GM03348 (cell line): Measurements from ENCODE around the gene SLC25A42.
A peak's percentile ranks its signal among the peaks of the same experiment; 100 is the strongest.
"Not testable (repeated sequence)": the region's sequence is repeated elsewhere in the genome, so short reads cannot be mapped to it uniquely, and the experiment has no call there.

Experiments
- DNase-seq: peaks from one replicate; pipeline ENCODE4 v3.0.0; 2012; ENCODE audit warnings: low spot score

Gene SLC25A42

GRCh38 chr19:19135713-19136112 lies 71.9 kb downstream of the SLC25A42 start:
- DNase-seq, result not testable (repeated sequence)

DNA sequence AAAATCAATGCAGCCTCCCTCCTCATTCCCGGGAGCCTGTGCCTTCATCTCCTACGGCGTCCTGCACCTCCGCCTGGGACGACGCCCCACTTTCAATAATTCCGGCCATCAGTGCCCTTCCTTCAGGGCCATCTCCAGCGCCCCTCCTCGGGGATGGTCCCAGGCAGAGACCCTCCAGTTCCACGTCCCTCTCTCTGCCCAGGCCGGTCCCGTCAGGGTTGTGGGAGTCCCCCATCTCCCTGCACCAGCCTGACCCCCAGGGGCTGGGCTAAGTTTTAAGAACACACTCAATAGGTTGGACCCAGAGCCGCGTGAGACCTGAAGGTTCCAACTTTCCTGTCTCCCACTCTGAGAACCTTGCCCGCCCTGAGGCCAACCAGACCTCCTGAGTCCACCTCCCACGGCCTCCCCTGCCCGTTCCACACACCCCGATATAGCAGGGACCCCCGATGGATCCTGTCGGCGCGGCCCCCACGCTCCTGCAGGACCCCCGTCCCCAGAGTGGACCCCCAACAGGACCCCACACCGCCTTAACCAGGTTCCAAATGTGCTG lies 73.8 kb downstream of the SLC25A42 start:
- peak; percentile 43 for DNase-seq

GRCh38 chr19:19138109-19138981 lies 74.6 kb downstream of the SLC25A42 start, which contains the start of gene TMEM161A:
TMEM161A (minus strand) TSS chr19:19138478; CDS start chr19:19138428, 50 bp downstream.
- peak; percentile 100 for DNase-seq

GRCh38 chr19:19139876-19140229 lies 76.1 kb downstream of the SLC25A42 start:
- DNase-seq, result no peak

- DNase-seq, result no peak
These were observed 76.7 kb downstream of the SLC25A42 start for GRCh38 chr19:19140476-19140875.

DNA sequence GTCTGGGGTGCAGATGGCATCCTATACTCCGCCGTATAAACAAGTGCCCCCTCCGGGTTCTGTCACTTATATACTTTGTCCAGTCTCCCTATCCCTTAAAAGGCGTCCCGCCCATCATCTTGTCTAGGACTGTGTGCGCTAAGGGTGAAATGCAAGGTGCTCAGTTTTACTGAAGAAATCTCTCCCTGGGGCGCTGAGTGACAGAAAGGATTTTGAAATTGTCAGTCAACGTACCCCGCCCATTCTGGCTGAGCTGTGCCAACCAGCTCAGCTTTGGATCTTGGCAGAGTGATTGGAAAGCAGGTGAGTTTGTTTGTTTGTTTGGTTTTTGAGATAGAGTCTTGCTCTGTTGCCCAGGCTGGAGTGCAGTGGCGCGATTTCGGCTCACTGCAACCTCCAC lies 78.6 kb downstream of the SLC25A42 start:
- no peak for DNase-seq

GRCh38 chr19:19145281-19145680 lies 81.5 kb downstream of the SLC25A42 start:
- DNase-seq, result no peak

GRCh38 chr19:19145684-19146608 lies 82.2 kb downstream of the SLC25A42 start:
- DNase-seq, result peak; percentile 90

DNA sequence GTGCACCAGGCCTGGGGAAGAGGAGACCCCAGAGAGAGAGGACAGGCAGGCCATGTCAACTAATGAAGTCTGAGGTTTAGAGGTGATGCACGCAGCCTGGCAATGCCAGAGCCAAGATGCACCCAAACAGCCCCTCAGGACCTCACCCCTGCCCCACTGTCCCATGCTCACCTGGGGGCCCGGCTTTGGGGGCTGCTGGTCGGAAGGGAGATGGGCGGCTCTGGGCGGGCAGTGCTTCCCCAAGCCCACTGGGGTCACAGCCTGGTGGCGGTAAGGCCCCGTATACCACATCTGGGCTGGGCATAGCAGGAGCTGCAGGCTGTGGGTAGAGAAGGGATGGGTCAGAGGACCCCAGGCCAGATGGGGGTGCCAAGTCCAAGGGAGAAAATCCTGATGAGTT lies 83.1 kb downstream of the SLC25A42 start:
- no peak for DNase-seq

GRCh38 chr19:19147344-19147743 lies 83.5 kb downstream of the SLC25A42 start:
- DNase-seq, result no peak

DNA sequence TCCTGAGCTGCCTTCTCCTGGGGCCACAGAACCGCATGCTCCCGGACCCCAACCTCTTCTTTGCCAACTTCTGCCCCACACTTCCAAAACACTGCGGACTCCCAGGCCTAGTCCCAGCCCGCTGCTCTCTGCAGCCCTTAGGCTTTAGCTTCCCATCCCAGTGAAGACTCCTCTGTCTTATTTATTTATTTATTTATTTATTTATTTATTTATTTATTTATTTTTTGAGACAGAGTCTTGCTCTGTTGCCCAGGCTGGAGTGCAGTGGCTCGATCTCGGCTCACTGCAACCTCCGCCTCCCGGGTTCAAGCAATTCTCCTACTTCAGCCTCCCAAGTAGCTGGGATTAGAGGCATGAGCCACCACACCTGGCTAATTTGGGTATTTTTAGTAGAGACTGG lies 84.7 kb downstream of the SLC25A42 start:
- not testable (repeated sequence) for DNase-seq

- DNase-seq, result no peak
These were observed 85.6 kb downstream of the SLC25A42 start for GRCh38 chr19:19149435-19149834.

GRCh38 chr19:19151418-19151817 lies 87.6 kb downstream of the SLC25A42 start:
- DNase-seq, result no peak

DNA sequence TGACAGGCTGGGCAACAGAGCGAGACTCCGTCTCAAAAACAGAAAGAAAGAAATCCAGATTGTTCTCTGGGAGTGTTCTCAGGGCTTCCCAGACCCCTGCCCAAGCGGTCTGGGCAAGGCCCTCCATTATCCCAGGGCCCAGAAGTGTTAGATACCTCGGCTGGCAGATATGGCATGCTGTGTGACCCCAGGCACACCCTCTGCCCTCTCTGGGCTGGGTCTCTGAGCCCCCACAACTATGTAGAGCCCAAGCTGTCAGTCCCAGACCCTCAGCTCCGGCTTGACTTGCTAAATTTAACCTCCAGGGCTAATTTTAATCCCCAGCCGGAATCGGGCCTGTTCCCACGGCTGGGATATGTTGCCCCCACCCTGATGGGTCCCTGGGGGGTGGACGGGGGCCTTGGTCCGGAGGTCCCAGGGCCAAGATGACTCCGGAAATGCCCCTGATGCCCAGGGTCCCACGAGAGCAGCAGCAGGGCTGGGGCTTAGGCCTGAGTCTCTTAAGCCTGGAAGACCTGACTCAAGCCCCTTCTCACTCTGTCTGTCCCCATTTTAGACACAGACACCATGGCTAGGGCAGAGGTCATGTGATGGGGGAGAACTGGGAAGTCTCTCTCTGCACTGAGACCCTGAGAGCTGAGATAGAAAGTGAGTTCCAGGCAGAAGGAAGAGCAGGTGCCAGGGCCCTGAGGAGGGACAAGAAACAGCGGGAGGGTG lies 89.0 kb downstream of the SLC25A42 start:
- no peak for DNase-seq

DNA sequence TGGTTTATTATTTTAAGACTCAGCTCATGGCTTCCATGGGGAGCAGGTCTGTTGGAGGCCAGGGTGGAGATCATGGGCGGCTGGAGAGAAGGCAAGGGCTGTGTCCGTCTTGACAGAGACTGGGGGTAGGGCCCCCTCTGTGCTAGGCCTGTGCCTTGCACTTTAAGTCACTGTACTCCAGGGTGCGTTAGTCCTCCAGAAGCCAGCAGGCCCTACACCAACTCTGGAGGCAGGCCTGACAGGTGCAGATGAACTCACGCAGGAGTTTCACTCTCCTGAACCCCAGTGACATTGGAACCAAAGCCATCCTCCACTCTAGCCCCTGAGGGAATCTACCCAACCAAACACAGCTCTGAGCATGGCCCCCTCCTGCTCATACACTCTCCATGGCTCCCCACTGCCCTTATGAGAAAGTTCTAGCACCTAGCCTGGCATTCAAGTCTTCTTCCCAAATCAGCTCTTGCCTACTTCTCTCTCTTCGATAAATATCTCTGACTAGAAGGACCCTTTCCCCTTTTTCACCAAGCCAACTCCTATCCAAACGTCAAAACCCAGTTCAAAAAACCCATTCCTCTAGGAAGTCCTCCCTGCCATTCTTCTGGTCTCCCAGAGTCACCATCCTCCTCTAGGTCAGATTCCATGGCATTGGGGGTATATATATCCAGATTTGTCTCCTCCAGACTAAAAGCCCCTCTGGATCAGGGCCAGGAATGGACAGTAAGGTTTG lies 91.1 kb downstream of the SLC25A42 start:
- DNase-seq, result no peak

- no peak for DNase-seq
These were observed 91.9 kb downstream of the SLC25A42 start for GRCh38 chr19:19155495-19156219.

DNA sequence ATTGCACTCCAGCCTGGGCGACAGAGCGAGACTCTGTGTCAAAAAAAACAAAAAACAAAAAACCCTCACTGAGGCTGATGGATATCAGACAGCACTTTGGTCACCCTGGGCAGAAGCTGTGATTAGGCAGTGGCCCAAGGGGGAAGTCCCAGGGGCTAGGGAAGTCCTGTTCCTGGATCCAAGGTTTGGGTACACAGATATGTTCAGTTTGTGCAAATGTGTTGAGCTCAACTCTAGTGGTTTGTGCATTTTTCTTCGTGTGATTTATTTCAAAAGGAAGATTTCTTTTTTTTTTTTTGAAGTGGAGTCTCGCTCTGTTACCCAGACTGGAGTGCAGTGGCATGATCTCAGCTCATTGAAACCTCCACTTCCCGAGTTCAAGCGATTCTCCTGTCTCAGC lies 94.0 kb downstream of the SLC25A42 start:
- no peak for DNase-seq

GRCh38 chr19:19159534-19159933 lies 95.7 kb downstream of the SLC25A42 start:
- no peak for DNase-seq

- no peak for DNase-seq
These were observed 96.8 kb downstream of the SLC25A42 start for GRCh38 chr19:19160461-19161035.

GRCh38 chr19:19162495-19162894 lies 98.7 kb downstream of the SLC25A42 start:
- no peak for DNase-seq
